HepG2 (cell line): ENCODE measurements around the gene NSUN2. TPM values are rescaled to one million over a fixed set of nuclear protein-coding genes. Genes with fewer than 3 reads are reported as not detected.

Source experiments
- ATAC-seq: fragments of 200-7000 bp; cut with Tn5 transposase; 3 replicates; pipeline ENCODE4 v1.9.1; 2020; ENCODE audit warnings: mild to moderate bottlenecking, moderate library complexity
- BruUV-seq: library from RNA; stranded (reverse); fragments of 400-500 nt; replicated peaks from 2 replicates; lab custom pipeline; 2021; lab: Mats Ljungman, UMichigan
- CTCF ChIA-PET: fragments of 300-600 bp; formaldehyde crosslinking; extraction: SDS; loops from one replicate; lab custom pipeline; 2021; ENCODE audit warnings: low total read pairs, inconsistent platforms, low intra/inter-chr PET ratio; lab: Yijun Ruan, JAX
- POLR2A ChIA-PET: fragments of 350-600 bp; sonication (Branson Sonifier 250); formaldehyde crosslinking; loops from one replicate; lab custom pipeline; 2020; ENCODE audit warnings: antibody characterized with exemption, inconsistent platforms; lab: Yijun Ruan, JAX
- DNase-seq: peaks from one replicate; pipeline ENCODE4 v3.0.0-alpha.2; 2015; ENCODE audit warnings: low spot score
- FAIRE-seq: peaks from 3 replicates; lab custom pipeline; 2011; peaks lifted over from hg19 to GRCh38; lab: Jason Lieb, UNC
- H2AFZ ChIP-seq: one replicate; pipeline ENCODE4 v1.6.1; 2011; ENCODE audit warnings: low read length, inconsistent platforms
- H3K27ac ChIP-seq: fragments of 300-600 bp; 3 replicates; pipeline ENCODE4 v1.8.0; 2011; ENCODE audit warnings: mixed run types, mild to moderate bottlenecking, mixed read lengths, low read length, inconsistent platforms; ENCODE audit not compliant: insufficient read depth; ENCODE audit errors: extremely low read length
- H3K27me3 ChIP-seq, 2 experiments: fragments of 200-600 bp in 1 of 2; 2 replicates in 1 of 2; 3 replicates in 1 of 2; pipeline versions ENCODE4 v1.6.0 to v1.8.0; 2011; ENCODE audit warnings: low read length in 2 of 2, mild to moderate bottlenecking in 2 of 2, moderate library complexity in 2 of 2, inconsistent platforms in 1 of 2; ENCODE audit not compliant: insufficient read depth in 2 of 2, control insufficient read depth in 1 of 2
- H3K36me3 ChIP-seq, 2 experiments: fragments of 200-600 bp in 1 of 2; replicated peaks in 1 of 2; 2 replicates in 1 of 2; 3 replicates in 1 of 2; pipeline versions ENCODE4 v1.5.1 to v1.8.0; 2011; ENCODE audit warnings: low read length in 2 of 2, inconsistent platforms in 1 of 2; ENCODE audit not compliant: insufficient read depth in 2 of 2, control insufficient read depth in 1 of 2
- H3K4me1 ChIP-seq: 2 replicates; pipeline ENCODE4 v1.5.1; 2012; ENCODE audit warnings: low read length, inconsistent platforms; ENCODE audit not compliant: insufficient read depth
- H3K4me2 ChIP-seq: 2 replicates; pipeline ENCODE4 v1.6.0; 2011; ENCODE audit warnings: low read depth, low read length, inconsistent platforms
- H3K4me3 ChIP-seq, 3 experiments: fragments of 200-600 bp in 1 of 3; sonication (generic), shearing (Covaris generic) in 1 of 3; replicated peaks in 1 of 3; 2 replicates each; pipeline ENCODE4 v1.5.1; 2011 to 2016; ENCODE audit warnings: low read length in 3 of 3, inconsistent platforms in 2 of 3, low read depth in 2 of 3, mild to moderate bottlenecking in 2 of 3, control low read depth in 1 of 3, mixed read lengths in 1 of 3; ENCODE audit not compliant: insufficient read depth in 1 of 3
- H3K79me2 ChIP-seq: one replicate; pipeline ENCODE4 v1.6.1; 2011; ENCODE audit warnings: low read length, inconsistent platforms; ENCODE audit not compliant: insufficient read depth
- H3K9ac ChIP-seq: 2 replicates; pipeline ENCODE4 v1.6.0; 2011; ENCODE audit warnings: mild to moderate bottlenecking, low read depth, low read length, inconsistent platforms; ENCODE audit not compliant: insufficient read depth
- H3K9me3 ChIP-seq: 2 replicates; pipeline ENCODE4 v1.5.1; 2012; ENCODE audit warnings: mild to moderate bottlenecking, low read length
- H4K20me1 ChIP-seq: 2 replicates; pipeline ENCODE4 v1.6.0; 2011; ENCODE audit warnings: inconsistent platforms, mild to moderate bottlenecking, low read length, moderate library complexity; ENCODE audit not compliant: insufficient read depth
- POLR2AphosphoS2 ChIP-seq: IDR thresholded peaks from 2 replicates; pipeline ENCODE4 v1.6.1; 2011; ENCODE audit warnings: low read depth, low read length, improper control_type of control experiment
- PRPF4 ChIP-seq: fragments of 200-400 bp; formaldehyde crosslinking; IDR thresholded peaks from 2 replicates; pipeline ENCODE4 v1.6.1; 2016; ENCODE audit warnings: low read length, low read depth; ENCODE audit not compliant: poor library complexity, severe bottlenecking
- RBFOX2 ChIP-seq: fragments of 200-400 bp; formaldehyde crosslinking; IDR thresholded peaks from 2 replicates; pipeline ENCODE4 v1.6.1; 2017; ENCODE audit warnings: low read depth, mild to moderate bottlenecking, low read length
- ZNF605 ChIP-seq: sonication (generic); formaldehyde crosslinking; IDR thresholded peaks from 2 replicates; pipeline ENCODE4 v1.8.0; 2022; ENCODE audit warnings: mild to moderate bottlenecking, missing genetic modification reagents
- WGBS: methylation state at CpG from one replicate; pipeline ENCODE4 v1.1.6; 2017; ENCODE audit warnings: low lambda C conversion rate; 5-methylcytosine and 5-hydroxymethylcytosine counted together
- in situ Hi-C: cut with HindIII; loops from 2 replicates; pipeline ENCODE4 v1.10.0; 2017; ENCODE audit warnings: low pct_unique_long_range_greater_than_20kb; ENCODE audit not compliant: extremely low pct_ligation_motif_present
- intact Hi-C: fragments of 100-400 bp; cut with micrococcal nuclease; formaldehyde crosslinking; loops from one replicate; pipeline ENCODE4 v1.10.0; 2022; ENCODE audit not compliant: unreplicated experiment
- polyA plus RNA-seq, 8 experiments: library from polyadenylated mRNA; depleted of rRNA in 3 of 8; stranded (reverse) in 7 of 8; unstranded in 1 of 8; fragments of >200 nt; fragmentation: Illumina TruSeq in 4 of 8; extraction: Trizol in 4 of 8; gene quantifications; 2 replicates each; pipeline versions ENCODE4 v1.2.1 to v1.2.3, GENCODE V29; 2011 to 2016; ENCODE audit warnings: low read depth in 4 of 8, missing spikeins in 1 of 8, mixed read lengths in 1 of 8; ENCODE audit not compliant: insufficient read depth in 1 of 8
- total RNA-seq, 5 experiments: library from RNA; depleted of rRNA; stranded (reverse); fragments of >200 nt; fragmentation: Illumina TruSeq; extraction: Trizol; gene quantifications; 2 replicates each; pipeline ENCODE4 v1.2.3, GENCODE V29; 2016; ENCODE audit warnings: low read depth in 1 of 5
- TF ChIP-seq, protein P1 (sequence below): sonication (generic); formaldehyde crosslinking; IDR thresholded peaks from 2 replicates; pipeline ENCODE4 v1.4.0; 2020; ENCODE audit warnings: missing genetic modification reagents

Gene NSUN2
- total and polyA plus RNA-seq, 2 of the 13 experiments (the other 11 are each of a cell fraction or from before 2014, with no cell fraction given): 51.7 to 69.1 TPM

DNA sequence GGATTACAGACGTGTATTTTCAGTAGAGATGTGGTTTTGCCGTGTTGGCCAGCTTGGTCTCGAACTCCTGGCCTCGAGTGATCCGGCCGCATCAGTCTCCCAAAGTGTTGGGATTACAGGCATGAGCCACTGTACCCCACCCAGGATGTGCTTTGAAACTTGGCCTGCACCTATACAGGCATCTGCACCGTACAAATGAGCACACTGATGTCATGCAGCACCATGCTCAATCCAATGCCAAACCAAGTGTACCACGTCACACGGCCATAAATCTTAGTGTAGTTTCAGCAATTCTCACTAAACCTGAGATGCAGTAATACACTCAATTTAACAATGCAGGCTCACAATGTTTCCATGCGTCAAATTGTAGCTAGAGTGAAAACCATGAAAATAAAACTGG, 6.3 kb downstream of the NSUN2 start:
- CTCF ChIA-PET: no interaction called here
- 98% methylated on average over 10 of the region's 10 CpGs for WGBS
- H4K20me1 ChIP-seq: peaks cover 4% of the 10 kb centered on the region

GRCh38 chr5:6623941-6624340, 8.9 kb downstream of the NSUN2 start:
- 87% methylated on average over 3 of the region's 3 CpGs for WGBS
- in situ Hi-C loops (no loop called here), intact Hi-C loops (no loop called here)
- FAIRE-seq (no peak), DNase-seq (no peak), ATAC-seq (no peak)
- no TSS peak for BruUV-seq
- Histone ChIP-seq H3K27ac (no peak overlapping the region), H2AFZ (no peak overlapping the region), H3K4me2 (no peak overlapping the region), H3K4me3 (no peak overlapping the region), H3K4me1 (no peaks in the 10 kb centered on the region), H4K20me1 (no peaks in the 10 kb centered on the region; the same call in 1 of the 2 replicates), H3K36me3 (peaks cover 33 to 86% of the 10 kb centered on the region in 2 experiments), H3K27me3 (no peaks in the 10 kb centered on the region), H3K79me2 (peaks cover 49% of the 10 kb centered on the region), H3K9me3 (no peaks in the 10 kb centered on the region), H3K9ac (no peak overlapping the region)
- ChIA-PET CTCF (no interaction called here), POLR2A (interaction anchor here (1.6 kb wide), 1 partner anchor 9 kb away, joined by 4 read pairs; the partner anchor contains the start of genes NSUN2 and SRD5A1)
- TF ChIP-seq ZNF605: no peak
- TF ChIP-seq, protein P1, sequence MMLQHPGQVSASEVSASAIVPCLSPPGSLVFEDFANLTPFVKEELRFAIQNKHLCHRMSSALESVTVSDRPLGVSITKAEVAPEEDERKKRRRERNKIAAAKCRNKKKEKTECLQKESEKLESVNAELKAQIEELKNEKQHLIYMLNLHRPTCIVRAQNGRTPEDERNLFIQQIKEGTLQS (CRISPR knock-in tag): no peak
- TF ChIP-seq POLR2AphosphoS2: 0 out of 2 replicates have a peak, but pooled peaks have one; percentile 46

More for the DNA sequence above, 6.3 kb downstream of the NSUN2 start:
- no peak for DNase-seq
- H3K4me1 ChIP-seq: peaks cover 23% of the 10 kb centered on the region
- POLR2A ChIA-PET: no interaction called here
- H3K9me3 ChIP-seq: no peaks in the 10 kb centered on the region
- no peak overlapping the region for H3K27ac ChIP-seq
- TF ChIP-seq RBFOX2: peak; percentile 3; the same call in 1 of the 2 replicates
- TF ChIP-seq PRPF4: no peak
- TF ChIP-seq, all 625 proteins: peak for 1
- Histone ChIP-seq H2AFZ (no peak overlapping the region), H3K27me3 (no peaks in the 10 kb centered on the region), H3K9ac (no peak overlapping the region), H3K4me2 (no peak overlapping the region), H3K4me3 (no peak overlapping the region), H3K79me2 (peaks cover 74% of the 10 kb centered on the region), H3K36me3 (peaks cover 20 to 79% of the 10 kb centered on the region in 2 experiments)
- intact Hi-C loops: no loop called here
- no peak for ATAC-seq
- in situ Hi-C loops: no loop called here
- FAIRE-seq: no peak
- no TSS peak for BruUV-seq
